ENCODE data around the gene SOX13.

GRCh38 chr1:204102739-204103430 is 30.0 kb downstream of the SOX13 start:
- TF ChIP-seq CTCF (IDR thresholded peaks at IDR 0.05; ENCODE audit: insufficient read depth, low read length) (no peak), POLR2AphosphoS5 (IDR thresholded peaks at IDR 0.05; ENCODE audit: low read depth) (no peak), GABPA (IDR thresholded peaks at IDR 0.05; ENCODE audit: low read depth) (no peak), SPI1 (IDR thresholded peaks at IDR 0.05; ENCODE audit: borderline replicate concordance, low read depth) (no peak), REST (IDR thresholded peaks at IDR 0.05; ENCODE audit: insufficient replicate concordance, low read depth) (no peak)
